ENCODE measurements around the gene ATF6.

The ATF6 gene

GRCh38 chr1:161933592-161934588, 167.8 kb downstream of the ATF6 start:
- in situ Hi-C loops (cut with HindIII; ENCODE audit: low sequenced_read_pairs), result no loop called here
- TF ChIP-seq CTCF (IDR thresholded peaks at IDR 0.05; ENCODE audit: low read depth, low read length, missing control alignments), result no peak
- no peak for DNase-seq (ENCODE audit: low read depth)
- H3K4me3 ChIP-seq (ENCODE audit: low read depth, low read length), result no peak overlapping the region

- DNase-seq (ENCODE audit: low read depth), result no peak
- H3K4me3 ChIP-seq (ENCODE audit: low read depth, low read length), result no peak overlapping the region
- no peak for TF ChIP-seq CTCF (IDR thresholded peaks at IDR 0.05; ENCODE audit: low read depth, low read length, missing control alignments)
- in situ Hi-C loops (cut with HindIII; ENCODE audit: low sequenced_read_pairs), result no loop called here
Observed at GRCh38 chr1:161935264-161935663, 169.1 kb downstream of the ATF6 start.

- no peak overlapping the region for H3K4me3 ChIP-seq (ENCODE audit: low read depth, low read length)
- TF ChIP-seq CTCF (IDR thresholded peaks at IDR 0.05; ENCODE audit: low read depth, low read length, missing control alignments), result no peak
- in situ Hi-C loops (cut with HindIII; ENCODE audit: low sequenced_read_pairs), result no loop called here
- no peak for DNase-seq (ENCODE audit: low read depth)
Observed at GRCh38 chr1:161936786-161937185, 170.7 kb downstream of the ATF6 start.

- in situ Hi-C loops (cut with HindIII; ENCODE audit: low sequenced_read_pairs), result no loop called here
- no peak overlapping the region for H3K4me3 ChIP-seq (ENCODE audit: low read depth, low read length)
- no peak for DNase-seq (ENCODE audit: low read depth)
- TF ChIP-seq CTCF (IDR thresholded peaks at IDR 0.05; ENCODE audit: low read depth, low read length, missing control alignments), result no peak
Observed at GRCh38 chr1:161940866-161941591, 174.9 kb downstream of the ATF6 start.

- no peak for DNase-seq (ENCODE audit: low read depth)
- no peak for TF ChIP-seq CTCF (IDR thresholded peaks at IDR 0.05; ENCODE audit: low read depth, low read length, missing control alignments)
- in situ Hi-C loops (cut with HindIII; ENCODE audit: low sequenced_read_pairs), result no loop called here
- no peak overlapping the region for H3K4me3 ChIP-seq (ENCODE audit: low read depth, low read length)
Observed at GRCh38 chr1:161941726-161942436, 175.8 kb downstream of the ATF6 start.

GRCh38 chr1:161943737-161944136, 177.6 kb downstream of the ATF6 start:
- in situ Hi-C loops (cut with HindIII; ENCODE audit: low sequenced_read_pairs), result no loop called here
- H3K4me3 ChIP-seq (ENCODE audit: low read depth, low read length), result no peak overlapping the region
- DNase-seq (ENCODE audit: low read depth), result no peak
- TF ChIP-seq CTCF (IDR thresholded peaks at IDR 0.05; ENCODE audit: low read depth, low read length, missing control alignments), result no peak
